NCI-H2196 treated with DMSO at 0.1 percent for 48 hours (cell line): Measurements from ENCODE around the gene RSPH3.

Experiments used
- DNase-seq: peaks from one replicate; lab custom pipeline; 2025; ENCODE audit not compliant: unreplicated experiment; lab: John Stamatoyannopoulos, UW

The RSPH3 gene

DNA sequence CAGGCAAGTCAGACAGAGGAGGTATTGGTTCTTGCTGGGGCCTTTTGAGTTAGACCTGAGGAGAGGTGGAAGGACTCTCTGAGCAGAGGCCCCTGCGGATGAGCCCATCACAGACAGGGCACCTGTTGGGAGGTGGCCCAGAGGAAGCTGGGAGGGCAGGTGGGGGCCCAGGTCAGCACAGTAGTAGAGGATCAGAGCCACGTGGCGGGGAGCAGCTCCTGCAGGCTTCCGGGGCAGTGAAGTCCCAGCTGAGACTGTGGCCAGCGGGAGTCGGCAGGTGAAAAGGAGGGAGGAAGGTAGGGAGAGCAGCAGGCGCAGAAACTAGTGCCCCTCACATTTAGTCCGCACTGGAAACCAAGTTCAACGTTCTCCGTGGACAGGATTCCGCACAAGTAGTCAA lies 61.8 kb downstream of the RSPH3 start:
- DNase-seq: no peak

DNA sequence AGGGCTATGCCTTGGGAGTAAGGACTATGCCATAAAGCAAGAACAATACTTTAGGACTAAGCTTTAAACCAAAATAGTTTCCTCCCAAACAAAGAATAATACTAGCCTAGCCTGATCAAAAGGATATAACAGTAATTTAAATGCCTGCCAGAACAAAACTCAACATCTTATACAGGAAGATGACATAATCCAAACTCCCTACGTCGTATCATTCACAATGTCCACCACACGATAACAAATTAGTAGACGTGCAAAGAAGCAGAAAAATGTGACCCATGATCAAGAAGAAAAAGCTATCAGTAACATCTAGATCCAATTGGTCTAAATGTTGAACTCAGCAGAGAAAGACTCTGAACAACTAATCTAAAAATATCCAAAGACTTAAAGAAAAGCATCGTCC lies 65.8 kb downstream of the RSPH3 start:
- no peak for DNase-seq

DNA sequence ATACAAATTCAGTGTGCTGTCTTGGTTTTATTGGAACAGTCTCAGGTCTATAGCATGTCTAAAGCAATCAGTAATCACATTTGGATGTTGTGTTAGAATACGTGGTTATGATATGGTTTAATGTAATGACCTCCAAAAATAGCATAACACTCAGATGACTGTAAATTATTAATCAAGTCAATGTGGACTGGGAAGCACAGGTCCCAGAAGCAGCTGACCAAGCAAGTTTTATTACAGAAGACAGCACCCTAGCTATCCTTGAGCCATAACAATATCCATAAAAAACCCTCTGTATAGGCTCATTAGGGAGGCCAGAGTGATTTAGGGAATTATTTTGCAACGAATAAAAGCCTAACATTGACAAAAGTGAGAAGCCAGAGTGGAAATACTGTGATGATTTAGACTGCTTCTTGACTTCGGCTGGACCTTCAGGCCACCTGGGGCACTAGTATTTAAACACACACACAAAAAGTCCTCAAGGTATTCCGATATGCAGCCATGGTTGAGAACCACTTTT lies 66.9 kb downstream of the RSPH3 start:
- DNase-seq: no peak

DNA sequence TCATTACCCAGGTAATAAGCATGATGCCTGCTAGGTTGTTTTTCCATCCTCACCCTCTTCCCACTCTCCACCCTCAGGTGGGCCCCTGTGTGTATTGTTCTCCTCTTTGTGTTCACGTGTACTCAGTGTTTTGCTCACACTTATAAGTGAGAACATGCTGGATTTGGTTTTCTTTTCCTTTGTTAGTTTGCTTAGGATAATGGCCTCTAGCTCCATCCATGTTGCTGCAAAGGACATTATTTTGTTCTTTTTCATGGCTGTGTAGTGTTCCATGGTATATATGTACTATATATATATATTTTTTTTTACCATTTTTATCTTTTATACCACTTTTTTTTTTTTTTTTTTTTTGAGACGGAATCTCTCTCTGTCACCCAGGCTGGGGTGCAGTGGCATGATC lies 71.9 kb downstream of the RSPH3 start:
- DNase-seq: no peak

DNA sequence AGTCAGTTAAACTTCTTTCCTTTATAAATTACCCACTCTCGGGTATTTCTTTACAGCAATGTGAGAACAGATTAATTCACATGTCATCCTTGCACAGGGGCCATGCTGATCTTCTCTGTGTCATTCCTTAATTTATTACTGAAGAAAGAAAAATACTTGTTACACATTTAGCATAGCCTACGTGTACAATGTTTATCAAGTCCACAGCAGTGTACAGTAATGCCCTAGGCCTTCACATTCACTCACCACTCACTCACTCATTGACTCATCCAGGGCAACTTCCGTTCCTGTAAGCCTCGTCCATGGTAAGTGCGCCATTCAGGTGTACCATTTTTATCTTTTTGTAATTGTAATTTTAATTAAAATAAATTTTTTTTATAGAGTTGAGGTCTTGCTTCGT lies 73.6 kb downstream of the RSPH3 start:
- no peak for DNase-seq

DNA sequence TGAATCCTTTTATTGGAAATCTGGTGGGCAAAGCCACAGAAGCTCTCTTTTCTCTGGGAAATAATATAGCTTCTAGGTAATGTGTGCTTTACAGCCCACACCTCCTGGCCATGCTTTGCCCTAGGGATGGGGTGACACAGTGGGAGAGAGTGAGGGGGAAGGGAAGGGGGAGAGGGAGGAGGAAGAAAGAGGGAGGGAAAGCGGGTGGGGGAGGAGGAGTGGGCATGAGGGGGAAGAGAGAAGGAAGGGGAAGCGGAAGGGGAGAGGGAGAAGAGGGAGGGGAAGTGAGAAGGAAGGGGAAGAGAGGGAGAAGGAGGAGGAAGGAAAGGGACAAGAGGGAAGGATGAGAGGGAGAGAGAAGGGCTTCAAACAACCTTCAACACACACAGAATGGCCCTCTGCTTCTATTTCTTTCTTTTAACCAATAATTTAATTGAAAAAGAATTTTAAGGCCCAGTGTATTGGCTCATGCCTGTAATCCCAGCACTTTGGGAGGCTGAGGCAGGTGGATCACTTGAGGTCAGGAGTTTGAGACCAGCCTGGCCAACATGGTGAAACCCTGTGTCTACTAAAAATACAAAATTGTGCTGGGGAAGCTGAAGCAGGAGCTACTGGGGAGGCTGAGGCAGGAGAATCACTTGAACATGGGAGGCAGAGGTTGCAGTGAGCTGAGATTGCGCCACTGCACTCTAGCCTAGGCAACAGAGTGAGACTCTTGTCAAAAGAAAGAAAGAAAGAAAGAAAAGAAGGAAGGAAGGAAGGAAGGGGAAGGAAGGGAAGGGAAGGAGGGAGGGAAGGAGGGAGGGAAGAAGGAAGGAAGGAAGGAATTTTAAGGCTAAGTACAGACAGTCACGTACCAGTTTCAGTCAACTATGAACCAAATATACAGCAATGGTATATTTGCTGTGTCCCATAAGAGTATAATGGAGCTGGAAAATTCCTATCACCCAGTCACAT lies 75.2 kb downstream of the RSPH3 start:
- no peak for DNase-seq

DNA sequence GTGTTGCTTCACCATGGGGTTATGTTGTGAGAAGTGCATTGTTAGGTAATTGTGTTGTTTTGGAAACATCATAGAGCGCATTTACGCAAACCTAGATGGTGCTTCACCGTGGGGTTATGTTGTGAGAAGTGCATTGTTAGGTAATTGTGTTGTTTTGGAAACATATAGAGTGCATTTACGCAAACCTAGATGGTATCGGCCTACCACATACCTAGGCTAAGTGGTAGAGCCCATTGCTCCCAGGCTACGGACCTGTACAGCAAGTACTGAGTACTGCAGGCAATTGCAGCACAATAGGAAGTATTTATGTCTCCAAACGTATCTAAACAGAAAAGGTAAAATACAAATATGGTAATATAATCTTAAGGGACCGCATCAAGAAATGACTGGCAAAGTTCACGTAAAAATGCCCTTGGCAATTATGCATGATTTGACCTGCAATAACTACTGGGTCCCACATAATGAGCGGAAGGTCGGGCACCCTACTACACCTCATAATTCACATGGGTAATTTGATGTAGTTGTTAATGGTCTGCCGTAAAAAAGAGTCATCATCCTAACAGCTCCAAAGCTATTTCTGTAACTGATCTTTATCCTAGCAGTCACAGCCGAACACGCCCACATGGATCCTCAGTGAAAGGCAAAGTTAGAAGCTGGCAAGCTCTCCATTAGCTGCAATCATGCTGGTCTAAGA lies 76.0 kb downstream of the RSPH3 start:
- DNase-seq: no peak
